HT1080 (cell line): ENCODE data around the gene PALS2. TPM values are rescaled to one million over a fixed set of nuclear protein-coding genes. Genes with fewer than 3 reads are reported as not detected.
A peak's percentile ranks its signal among the peaks of the same experiment; 100 is the strongest.

ENCODE experiments used
- DNase-seq: peaks from one replicate; pipeline ENCODE4 v3.0.0-alpha.2; 2015; ENCODE audit warnings: low read depth
- small RNA-seq: library from RNA; depleted of rRNA; stranded (forward); fragments of <200 nt; gene quantifications from one replicate; pipeline ENCODE3, GENCODE V24; 2014
- total RNA-seq: library from RNA; depleted of rRNA; stranded (reverse); fragments of >200 nt; shearing (Covaris generic); gene quantifications from 2 replicates; pipeline ENCODE4 v1.2.3, GENCODE V29; 2014; rRNA removed

The PALS2 gene
- total RNA-seq, 1 experiment from 2014 or later, result 23.6 TPM

GRCh38 chr7:24587853-24588252 lies 14.6 kb downstream of the PALS2 start:
- DNase-seq, result no peak

- DNase-seq, result no peak
Observed at GRCh38 chr7:24591152-24591551, 17.9 kb downstream of the PALS2 start.

- DNase-seq, result no peak
Observed at GRCh38 chr7:24595671-24596418, 22.6 kb downstream of the PALS2 start.

- no peak for DNase-seq
Observed at GRCh38 chr7:24597014-24597413, 23.8 kb downstream of the PALS2 start.

GRCh38 chr7:24601600-24601999 lies 28.3 kb downstream of the PALS2 start:
- no peak for DNase-seq

GRCh38 chr7:24602860-24603456 lies 29.7 kb downstream of the PALS2 start:
- peak; percentile 13 for DNase-seq

- no peak for DNase-seq
Observed at GRCh38 chr7:24604630-24605029, 31.4 kb downstream of the PALS2 start.

GRCh38 chr7:24608504-24608903 lies 35.3 kb downstream of the PALS2 start:
- DNase-seq, result no peak

GRCh38 chr7:24609059-24609458 lies 35.8 kb downstream of the PALS2 start:
- peak; percentile 24 for DNase-seq

- no peak for DNase-seq
Observed at GRCh38 chr7:24609570-24609969, 36.3 kb downstream of the PALS2 start.

GRCh38 chr7:24611130-24611529 lies 37.9 kb downstream of the PALS2 start:
- no peak for DNase-seq

GRCh38 chr7:24617957-24618616 lies 44.8 kb downstream of the PALS2 start:
- DNase-seq, result no peak

GRCh38 chr7:24619978-24620377 lies 46.7 kb downstream of the PALS2 start:
- DNase-seq, result no peak

GRCh38 chr7:24622646-24623182 lies 49.5 kb downstream of the PALS2 start:
- DNase-seq, result no peak

Small RNA genes within 50 kb of the gene (small RNA-seq; reads per million reads assigned to genes)
- not detected for gene RNU6-1103P
- not detected for gene SUMO2P14

Other genes starting within 250 kb of the PALS2 start
- 47.5 and 51.0 TPM in 2 replicates for gene GSDME, start 184.0 kb downstream of the PALS2 start, total RNA-seq